ENCODE results near the gene TOX3.

TOX3 gene

GRCh38 chr16:52398021-52398420, 148.9 kb downstream of the TOX3 start:
- DNase-seq (ENCODE audit: low read depth), result no peak

- no peak for DNase-seq (ENCODE audit: low read depth)
Observed at GRCh38 chr16:52393448-52393847, 153.5 kb downstream of the TOX3 start.

GRCh38 chr16:52389045-52389444, 157.9 kb downstream of the TOX3 start:
- no peak for DNase-seq (ENCODE audit: low read depth)

Data from activated gamma-delta T cell treated with anti-CD3 and anti-CD28 coated beads, Interleukin-2, amount 50 U/mL, for 16 hours (primary cell).